Measurements from ENCODE around the gene P3H3.

The P3H3 gene

DNA sequence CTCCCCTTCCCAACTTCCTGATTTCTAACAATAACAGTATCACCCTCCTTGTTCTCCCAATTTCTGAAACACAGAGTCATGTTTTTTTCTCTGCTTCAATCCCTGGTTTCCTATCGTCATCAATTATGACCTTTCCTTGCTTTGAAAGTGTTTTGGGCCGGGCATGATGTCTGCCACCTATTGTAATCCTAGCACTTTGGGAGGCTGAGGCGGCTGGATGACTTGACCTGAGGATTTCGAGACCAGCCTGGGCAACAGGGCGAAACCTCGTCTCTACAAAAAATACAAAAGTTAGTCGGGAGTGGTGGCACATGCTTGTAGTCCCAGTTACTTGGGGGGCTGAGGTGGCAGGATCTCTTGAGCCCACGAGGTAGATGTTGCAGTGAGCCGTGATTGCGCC lies 19.2 kb upstream of the P3H3 start:
- DNase-seq, result no peak

DNA sequence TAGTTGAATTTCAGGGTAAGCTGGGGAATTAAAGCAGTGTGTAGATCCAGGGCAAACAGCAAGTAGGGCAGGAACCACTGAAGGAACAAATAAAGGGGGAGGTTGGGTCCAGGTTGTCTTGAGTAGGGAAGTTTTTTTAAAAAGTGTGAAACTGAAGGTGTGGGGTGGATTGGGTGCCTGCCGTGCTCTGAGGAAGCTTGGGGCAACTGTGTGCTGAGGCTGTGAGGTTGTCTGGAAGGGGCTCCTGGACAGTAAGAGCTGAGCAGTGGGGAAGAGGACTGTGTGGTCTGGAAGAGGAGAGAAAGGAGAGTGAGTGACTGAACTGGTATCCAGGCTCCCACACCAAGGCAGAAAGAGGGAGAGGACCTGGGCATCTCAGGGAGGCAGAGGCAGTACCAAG lies 17.4 kb upstream of the P3H3 start:
- no peak for DNase-seq

DNA sequence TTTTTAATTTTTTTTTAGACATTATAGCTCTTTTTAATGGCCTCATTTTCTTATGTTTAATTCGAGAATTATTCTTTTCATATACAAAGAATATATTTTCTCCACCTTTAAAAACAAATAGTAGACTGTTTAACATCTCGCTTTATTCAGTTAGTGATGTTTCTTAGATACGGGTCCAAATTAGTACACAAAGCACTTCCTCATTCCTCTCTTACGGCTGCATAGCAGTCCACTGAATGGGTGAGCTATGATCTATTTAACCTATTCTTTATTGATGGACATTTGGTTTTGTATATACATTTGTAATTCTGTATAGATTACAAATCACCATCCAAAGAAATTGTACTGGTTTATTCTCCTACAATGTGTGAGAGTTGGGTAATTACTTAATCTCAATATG lies 14.8 kb upstream of the P3H3 start:
- DNase-seq, result no peak

DNA sequence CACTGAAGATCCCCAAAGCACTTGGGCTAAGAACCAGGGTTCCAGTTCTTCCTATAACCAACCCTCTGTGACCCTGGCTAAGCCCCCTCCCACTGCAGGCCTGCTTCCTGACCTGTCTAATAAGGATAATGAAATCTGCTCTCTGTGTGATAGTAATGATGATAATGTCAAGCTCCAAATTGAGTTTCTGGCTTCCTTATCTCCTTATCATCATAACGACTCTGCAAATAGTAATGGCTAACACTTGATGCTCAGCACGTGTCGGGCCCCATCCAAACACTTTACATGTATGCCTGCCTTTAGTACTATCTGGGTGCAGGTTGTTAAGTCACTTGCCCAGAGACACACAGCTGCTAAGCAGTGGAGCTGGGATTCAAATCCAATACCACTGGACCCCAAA lies 11.6 kb upstream of the P3H3 start:
- DNase-seq, result no peak

DNA sequence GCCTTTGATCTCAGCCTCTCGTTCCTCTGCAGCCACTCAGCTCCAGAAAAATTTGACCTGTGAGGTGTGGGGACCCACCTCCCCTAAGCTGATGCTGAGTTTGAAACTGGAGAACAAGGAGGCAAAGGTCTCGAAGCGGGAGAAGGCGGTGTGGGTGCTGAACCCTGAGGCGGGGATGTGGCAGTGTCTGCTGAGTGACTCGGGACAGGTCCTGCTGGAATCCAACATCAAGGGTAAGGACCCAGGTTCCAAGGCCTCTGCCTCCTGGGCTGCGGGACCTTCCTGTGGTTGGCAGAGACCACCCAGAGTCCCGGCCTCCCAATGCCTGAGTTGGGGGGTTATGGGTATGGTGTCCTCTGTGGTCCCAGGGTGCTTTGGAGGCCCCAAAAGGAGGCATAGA lies 11.1 kb upstream of the P3H3 start:
- DNase-seq, result no peak

DNA sequence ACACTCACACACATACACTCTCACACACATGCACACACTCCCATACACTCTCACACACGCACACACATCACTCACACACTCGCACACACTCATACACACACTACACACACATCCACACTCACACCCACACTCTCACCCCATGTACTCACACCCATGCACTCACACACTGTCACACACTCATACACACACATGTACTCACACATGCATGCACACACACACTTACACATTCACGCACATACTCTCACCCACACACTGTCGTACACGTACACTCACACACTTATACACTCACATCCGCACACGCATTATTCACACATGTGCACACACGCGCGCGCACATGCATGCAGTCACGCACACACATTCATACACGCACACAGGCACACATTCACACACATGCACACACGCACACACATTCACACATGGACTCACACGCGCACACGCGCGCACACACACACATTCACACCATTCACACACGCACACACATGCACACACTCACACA lies 10.5 kb upstream of the P3H3 start:
- DNase-seq, result no peak

DNA sequence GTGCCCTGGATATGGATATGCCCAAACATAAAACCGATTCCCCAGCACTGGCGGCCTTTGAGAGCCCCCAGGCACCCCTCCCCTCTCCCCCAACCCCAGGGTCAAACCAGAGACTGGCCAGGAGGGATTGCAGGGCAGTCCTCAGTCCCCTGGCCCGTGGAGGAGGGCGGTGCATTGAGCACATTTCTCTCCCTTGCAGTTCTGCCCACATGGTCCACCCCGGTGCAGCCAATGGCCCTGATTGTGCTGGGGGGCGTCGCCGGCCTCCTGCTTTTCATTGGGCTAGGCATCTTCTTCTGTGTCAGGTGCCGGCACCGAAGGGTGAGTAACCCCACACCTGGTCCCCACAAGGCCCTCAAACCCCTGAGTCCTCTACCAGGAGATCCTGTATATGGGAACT lies 10.0 kb upstream of the P3H3 start:
- DNase-seq, result no peak

DNA sequence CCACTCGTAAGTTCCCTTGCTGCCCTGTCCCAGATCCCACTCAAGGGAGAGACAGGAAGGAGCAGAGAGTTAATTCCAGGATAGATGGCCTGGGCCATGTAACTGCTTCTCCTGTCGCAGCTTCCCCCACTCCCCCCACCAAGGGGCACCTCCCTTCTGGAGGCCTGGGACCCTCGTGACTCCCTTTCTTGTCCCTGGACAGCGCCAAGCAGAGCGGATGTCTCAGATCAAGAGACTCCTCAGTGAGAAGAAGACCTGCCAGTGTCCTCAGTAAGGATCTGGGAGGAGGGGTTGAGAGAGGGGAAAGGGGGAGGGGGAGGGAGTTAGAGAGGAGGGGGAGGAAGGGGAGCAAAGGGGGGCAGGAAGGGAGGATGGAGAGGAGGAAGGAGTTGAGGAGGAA lies 9.6 kb upstream of the P3H3 start:
- no peak for DNase-seq

DNA sequence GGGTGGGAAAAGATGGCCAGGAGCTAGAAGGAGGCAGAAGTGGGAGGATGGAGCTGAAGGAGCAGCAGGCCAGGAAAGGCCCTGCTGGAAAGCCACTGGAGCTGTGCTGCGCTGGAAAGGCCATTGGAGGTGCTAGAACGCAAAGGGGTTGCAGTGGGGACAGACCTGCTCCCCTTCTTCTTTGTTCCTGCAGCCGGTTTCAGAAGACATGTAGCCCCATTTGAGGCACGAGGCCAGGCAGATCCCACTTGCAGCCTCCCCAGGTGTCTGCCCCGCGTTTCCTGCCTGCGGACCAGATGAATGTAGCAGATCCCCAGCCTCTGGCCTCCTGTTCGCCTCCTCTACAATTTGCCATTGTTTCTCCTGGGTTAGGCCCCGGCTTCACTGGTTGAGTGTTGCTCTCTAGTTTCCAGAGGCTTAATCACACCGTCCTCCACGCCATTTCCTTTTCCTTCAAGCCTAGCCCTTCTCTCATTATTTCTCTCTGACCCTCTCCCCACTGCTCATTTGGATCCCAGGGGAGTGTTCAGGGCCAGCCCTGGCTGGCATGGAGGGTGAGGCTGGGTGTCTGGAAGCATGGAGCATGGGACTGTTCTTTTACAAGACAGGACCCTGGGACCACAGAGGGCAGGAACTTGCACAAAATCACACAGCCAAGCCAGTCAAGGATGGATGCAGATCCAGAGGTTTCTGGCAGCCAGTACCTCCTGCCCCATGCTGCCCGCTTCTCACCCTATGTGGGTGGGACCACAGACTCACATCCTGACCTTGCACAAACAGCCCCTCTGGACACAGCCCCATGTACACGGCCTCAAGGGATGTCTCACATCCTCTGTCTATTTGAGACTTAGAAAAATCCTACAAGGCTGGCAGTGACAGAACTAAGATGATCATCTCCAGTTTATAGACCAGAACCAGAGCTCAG lies 8.8 kb upstream of the P3H3 start:
- DNase-seq, result no peak

DNA sequence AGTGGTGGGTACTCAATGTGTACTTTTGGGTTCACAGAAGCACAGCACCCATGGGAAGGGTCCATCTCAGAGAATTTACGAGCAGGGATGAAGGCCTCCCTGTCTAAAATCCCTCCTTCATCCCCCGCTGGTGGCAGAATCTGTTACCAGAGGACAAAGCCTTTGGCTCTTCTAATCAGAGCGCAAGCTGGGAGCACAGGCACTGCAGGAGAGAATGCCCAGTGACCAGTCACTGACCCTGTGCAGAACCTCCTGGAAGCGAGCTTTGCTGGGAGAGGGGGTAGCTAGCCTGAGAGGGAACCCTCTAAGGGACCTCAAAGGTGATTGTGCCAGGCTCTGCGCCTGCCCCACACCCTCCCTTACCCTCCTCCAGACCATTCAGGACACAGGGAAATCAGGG lies 8.0 kb upstream of the P3H3 start:
- no peak for DNase-seq

DNA sequence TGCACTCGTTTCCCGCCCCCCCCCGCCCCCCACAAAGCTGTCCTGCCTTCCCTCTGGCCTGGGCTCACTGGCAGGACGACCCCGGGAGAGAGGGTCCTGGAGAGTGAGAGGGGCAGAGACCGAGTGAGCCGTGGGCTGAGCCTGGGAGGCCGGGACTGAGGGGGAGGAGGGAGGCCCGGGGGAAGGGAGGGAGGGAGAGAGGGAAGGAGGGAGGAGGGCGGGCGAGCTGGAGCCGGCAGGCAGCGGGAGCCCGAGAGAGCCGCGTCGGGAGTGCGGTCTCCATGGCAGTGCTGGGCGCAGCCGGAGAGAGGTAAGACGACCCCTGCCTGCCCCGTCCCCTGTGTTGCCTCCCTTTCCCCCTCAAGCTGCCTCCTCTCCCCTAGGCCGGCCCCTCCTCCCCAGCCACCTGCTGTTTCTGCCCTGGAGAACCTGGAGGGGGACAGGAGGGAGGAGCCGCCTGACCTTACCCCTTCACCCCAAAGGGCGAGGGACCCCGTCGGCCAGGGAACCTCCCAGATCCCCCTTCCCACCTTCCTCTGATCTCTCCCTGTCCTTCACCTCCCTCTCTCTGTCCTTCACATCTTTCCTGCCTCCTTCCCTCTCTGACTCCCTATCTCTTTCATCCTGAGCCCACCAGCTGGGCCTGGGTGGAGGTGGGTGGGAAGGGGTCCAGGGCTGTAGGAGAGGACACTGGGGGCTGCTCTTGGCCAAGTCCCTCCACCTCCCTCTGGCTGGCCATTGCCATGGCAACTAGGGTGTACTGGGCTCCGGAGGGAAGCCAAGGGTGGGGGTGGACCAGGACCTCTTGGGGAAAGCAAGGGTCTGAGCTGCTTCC lies 6.4 kb upstream of the P3H3 start, which contains the start of gene GPR162:
Gene GPR162 (plus strand): TSS at position 231 of the 835 bp plus-strand sequence. CDS start 2,078 bp downstream, outside the sequence.
- DNase-seq, result no peak

DNA sequence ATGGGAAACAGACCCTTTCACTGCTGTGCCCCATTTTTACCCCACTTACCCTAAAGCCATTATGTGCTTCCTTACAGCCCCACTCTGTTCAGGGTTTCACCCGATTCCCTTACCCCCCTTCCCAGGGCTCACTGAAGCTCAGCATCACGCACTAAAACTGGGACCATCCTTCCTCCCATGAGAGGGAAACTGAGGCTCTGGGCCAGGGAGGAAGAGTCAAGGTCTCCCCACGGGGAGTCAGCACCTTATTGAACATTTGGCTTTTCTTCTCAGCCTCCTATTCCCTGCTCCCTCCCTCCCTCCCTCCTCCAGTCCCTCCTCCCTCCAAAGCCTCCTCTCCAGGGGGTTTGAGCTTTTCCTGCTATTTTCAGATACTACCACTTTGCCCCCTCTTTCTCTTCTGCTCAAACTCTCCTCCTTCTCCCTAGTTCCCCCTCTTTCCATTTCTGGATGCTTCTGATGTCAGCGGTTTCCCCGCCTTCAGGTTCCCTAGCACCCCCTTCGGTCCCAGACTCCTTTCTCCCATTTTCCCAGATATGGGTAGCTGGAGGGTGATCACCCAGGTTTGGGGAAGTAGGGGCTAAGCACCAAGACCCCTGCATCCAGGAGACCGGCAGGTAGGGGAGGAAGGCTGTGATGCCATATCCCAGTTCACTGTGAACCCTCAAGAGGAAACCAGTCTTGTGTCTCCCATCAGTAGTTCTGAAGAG lies 5.6 kb upstream of the P3H3 start:
- DNase-seq, result no peak

DNA sequence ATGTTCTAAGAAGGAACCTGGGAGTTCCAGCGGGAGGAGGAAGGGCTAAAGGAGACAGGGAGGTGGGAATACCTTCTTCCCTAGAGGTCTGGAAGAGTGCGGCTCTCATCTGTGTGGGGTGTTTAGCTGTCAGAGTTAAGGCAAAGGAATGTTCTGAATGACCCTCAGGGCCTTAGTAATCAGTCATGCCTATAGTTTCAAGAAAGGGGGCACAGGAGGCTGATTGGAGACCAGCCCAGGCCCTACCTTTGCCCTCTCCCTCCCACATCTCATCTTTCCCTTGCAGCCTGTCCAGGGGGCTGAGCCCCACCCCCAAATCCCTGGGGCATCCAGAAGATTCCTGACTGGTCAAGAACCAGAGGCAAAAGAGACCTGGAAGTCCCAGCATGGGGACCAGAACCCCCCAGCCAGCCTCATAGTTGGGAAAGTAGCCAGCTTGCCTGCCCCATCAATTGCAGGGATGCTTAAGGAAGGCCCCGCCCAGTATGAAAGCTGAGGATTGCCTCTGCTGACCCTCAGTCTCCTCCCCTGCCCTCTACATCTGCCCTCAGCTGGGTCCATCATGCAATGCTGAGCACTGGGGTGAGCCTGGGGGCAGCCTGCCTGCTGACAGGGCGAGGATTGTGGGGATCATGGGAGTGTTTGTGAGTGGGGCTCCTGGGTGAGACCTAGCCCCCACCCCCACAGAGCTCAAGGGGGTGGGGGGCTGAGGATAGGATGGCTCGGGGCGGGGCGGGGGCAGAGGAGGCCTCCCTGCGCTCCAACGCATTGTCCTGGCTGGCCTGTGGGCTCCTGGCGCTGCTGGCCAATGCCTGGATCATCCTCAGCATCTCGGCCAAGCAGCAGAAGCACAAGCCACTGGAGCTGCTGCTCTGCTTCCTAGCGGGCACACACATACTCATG lies 4.8 kb upstream of the P3H3 start:
- no peak for DNase-seq

DNA sequence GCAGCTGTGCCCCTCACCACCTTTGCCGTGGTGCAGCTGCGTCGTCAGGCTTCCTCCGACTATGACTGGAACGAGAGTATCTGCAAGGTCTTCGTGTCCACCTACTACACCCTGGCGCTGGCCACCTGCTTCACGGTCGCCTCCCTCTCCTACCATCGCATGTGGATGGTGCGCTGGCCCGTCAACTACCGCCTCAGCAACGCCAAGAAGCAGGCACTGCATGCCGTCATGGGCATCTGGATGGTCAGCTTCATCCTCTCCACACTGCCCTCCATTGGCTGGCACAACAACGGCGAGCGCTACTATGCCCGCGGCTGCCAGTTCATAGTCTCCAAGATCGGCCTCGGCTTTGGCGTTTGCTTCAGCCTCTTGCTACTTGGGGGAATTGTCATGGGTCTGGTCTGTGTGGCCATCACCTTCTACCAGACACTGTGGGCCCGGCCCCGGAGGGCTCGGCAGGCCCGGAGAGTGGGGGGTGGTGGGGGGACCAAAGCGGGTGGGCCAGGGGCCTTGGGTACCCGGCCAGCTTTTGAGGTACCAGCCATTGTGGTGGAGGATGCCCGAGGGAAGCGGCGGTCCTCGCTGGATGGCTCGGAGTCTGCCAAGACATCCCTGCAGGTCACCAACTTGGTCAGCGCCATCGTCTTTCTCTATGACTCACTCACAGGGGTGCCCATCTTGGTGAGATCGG lies 4.0 kb upstream of the P3H3 start:
- DNase-seq, result no peak

DNA sequence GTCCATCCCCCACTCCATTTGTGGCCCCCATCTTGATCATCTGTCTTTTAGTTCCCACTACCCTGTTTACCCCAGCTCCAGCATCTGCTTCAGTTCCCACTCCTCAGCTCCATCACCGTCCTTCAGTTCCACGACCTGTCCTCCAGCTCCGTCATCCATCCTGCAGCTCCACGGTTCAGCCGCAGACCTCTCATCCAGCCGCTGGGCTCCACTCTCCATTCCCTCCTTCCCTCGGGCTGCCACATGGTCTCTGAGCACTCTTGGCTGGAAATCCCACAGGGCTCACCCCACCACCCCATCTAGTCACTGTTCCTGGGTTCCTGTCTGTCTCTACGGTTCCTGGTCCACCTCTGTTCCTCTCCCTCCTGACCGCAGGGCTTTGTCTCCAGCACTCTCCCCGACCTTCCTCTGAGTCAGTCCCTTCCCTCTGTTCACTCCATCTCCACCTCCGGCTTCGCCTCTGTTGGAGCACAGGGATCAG lies 3.3 kb upstream of the P3H3 start:
- no peak for DNase-seq

DNA sequence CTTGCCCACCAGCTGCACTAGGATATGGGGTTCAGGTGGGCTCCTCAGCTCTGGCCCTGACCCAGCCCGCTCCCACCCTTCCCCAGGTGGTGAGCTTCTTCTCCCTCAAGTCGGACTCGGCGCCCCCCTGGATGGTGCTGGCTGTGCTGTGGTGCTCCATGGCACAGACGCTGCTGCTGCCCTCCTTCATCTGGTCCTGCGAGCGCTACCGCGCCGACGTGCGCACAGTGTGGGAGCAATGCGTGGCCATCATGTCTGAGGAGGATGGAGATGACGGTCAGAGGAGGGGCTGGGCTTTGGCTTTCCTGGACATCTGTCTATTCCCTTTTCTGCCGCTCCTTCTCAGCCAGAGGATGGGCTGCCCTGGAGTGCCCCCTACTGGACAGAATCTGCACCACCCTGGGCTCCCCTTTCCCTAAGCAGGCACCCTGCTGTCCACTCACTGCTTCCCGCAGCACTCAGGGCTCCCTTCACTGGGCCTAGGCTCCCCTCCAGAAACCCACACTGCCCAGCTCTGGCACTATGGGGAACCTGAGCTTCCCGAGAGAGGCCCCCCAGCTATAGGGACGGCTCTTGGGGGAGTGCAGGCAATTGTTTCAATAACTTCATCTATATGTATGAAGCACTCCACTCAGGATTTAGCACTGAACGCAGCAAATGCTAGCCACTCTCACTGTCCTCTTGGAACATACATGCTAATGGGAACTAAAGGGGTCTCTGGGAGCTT lies 2.6 kb upstream of the P3H3 start:
- no peak for DNase-seq

DNA sequence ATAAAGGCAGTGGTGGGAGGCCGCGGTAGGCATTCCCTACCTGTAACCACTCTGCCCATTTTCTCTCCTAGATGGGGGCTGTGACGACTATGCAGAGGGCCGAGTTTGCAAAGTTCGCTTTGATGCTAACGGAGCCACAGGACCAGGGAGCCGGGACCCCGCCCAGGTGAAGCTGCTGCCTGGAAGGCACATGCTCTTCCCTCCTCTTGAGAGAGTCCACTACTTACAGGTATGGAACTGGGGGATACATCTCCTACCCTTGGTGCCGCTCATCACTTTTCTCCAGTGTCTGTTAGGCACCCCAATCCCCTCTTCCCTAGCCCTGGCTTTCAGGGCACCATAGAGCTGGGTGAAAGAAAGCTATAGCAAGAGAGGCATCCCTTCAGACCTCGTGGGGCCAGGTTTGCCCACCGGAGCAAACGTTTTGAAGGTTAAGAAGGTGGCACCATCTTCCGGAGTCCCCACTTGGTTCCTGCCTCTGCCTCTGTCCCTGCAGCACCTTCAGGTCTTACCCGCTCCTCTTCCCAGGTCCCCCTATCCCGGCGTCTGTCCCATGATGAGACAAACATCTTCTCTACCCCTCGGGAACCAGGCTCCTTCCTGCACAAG lies 2.0 kb upstream of the P3H3 start:
- DNase-seq, result no peak

DNA sequence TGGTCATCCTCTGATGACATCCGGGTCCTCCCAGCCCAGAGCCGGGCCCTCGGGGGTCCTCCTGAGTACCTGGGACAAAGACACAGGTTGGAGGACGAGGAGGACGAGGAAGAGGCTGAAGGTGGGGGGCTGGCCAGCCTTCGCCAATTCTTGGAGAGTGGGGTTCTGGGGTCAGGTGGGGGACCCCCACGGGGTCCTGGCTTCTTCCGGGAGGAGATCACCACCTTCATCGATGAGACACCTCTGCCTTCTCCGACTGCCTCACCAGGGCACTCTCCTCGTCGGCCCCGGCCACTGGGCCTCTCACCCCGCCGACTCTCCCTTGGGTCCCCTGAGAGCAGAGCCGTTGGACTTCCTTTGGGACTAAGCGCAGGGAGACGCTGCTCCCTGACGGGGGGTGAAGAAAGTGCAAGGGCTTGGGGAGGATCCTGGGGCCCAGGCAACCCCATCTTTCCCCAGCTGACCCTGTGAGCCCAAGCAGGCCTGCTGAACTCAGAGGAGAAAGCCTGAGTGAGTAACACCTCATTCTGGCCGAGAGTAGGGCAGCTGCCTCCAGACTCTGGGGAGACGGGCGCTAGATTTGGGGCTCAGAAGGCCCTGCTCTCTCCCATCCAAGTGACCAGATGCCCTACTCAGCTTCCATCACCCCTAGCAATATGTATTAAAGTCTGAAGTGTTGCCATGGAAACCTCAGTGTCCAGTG lies 1.3 kb upstream of the P3H3 start:
- DNase-seq, result no peak

DNA sequence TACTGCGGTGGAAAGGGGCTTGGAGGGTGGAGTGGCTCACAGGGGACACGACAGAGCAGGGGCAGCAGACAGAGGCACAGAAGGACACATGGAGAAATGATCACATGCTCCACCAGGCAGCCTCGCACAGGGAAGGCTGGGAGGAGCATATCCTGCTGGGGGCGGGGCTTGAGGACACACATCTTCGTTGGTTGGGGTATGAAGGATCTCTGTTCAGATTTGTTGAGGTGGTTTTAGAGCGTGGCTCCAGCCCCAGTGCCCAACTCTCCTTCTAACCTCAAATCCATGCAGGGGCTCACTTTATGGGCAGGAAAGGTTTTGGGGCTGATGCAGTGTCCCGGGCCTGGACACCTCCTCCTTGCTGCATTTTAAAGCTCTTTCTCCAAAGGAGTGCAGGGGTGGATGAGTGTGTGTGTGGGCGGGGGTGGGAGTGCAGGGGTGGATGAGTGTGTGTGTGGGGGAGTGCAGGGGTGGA lies 733 bp upstream of the P3H3 start:
- no peak for DNase-seq

All from NCI-H510A (cell line).